ENCODE measurements around the gene GALNT2.

DNA sequence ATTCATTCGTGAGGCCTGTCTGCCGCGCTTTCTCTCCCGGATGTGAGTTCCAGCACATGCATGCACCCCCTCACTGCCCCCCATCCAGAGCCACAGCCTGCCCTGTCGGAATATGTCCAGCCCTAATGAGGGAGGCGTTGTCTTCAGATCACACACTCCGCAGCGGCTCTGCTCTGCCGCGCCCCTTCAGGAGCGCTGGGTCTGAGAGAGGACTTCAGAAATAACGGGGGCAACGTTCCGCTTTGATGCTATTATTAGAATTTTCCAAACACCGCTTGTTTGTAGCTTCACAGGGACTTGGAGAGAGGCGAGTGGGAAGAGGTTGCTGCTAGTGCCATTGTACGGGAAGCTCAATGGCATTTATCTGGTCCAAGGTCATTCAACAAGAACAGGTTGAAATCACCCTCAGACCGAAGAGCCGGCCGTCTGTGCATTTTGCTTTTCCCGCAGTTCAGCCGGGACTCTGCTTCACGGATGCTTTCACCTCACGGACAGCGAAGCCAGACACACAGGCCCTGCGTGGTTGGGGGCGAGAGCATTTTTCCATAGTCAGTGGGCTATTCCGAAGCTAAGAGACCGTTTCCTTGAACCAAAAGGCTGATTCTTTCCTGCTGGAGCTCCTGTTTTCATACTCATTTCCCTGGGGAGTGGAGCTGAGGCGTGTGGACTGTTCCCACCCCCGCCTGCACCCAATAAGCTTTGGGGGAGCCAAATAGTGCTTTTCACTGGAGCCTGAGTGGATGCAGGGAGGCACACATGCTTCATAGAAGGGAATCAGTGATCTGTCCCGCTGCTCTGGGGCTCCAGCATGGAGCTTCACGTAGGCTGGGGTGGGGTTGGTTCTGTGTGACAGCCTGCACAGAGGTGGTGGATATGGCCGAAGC, 69.7 kb downstream of the GALNT2 start:
- TF ChIP-seq ZFP30 (CRISPR knock-in tag; IDR thresholded peaks at IDR 0.05) (no peak), RARB (CRISPR knock-in tag; IDR thresholded peaks at IDR 0.05) (no peak)
- TF ChIP-seq, protein P1, sequence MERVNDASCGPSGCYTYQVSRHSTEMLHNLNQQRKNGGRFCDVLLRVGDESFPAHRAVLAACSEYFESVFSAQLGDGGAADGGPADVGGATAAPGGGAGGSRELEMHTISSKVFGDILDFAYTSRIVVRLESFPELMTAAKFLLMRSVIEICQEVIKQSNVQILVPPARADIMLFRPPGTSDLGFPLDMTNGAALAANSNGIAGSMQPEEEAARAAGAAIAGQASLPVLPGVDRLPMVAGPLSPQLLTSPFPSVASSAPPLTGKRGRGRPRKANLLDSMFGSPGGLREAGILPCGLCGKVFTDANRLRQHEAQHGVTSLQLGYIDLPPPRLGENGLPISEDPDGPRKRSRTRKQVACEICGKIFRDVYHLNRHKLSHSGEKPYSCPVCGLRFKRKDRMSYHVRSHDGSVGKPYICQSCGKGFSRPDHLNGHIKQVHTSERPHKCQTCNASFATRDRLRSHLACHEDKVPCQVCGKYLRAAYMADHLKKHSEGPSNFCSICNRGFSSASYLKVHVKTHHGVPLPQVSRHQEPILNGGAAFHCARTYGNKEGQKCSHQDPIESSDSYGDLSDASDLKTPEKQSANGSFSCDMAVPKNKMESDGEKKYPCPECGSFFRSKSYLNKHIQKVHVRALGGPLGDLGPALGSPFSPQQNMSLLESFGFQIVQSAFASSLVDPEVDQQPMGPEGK (CRISPR knock-in tag; IDR thresholded peaks at IDR 0.05; ENCODE audit: borderline replicate concordance), result no peak
- TF ChIP-seq, protein P2, sequence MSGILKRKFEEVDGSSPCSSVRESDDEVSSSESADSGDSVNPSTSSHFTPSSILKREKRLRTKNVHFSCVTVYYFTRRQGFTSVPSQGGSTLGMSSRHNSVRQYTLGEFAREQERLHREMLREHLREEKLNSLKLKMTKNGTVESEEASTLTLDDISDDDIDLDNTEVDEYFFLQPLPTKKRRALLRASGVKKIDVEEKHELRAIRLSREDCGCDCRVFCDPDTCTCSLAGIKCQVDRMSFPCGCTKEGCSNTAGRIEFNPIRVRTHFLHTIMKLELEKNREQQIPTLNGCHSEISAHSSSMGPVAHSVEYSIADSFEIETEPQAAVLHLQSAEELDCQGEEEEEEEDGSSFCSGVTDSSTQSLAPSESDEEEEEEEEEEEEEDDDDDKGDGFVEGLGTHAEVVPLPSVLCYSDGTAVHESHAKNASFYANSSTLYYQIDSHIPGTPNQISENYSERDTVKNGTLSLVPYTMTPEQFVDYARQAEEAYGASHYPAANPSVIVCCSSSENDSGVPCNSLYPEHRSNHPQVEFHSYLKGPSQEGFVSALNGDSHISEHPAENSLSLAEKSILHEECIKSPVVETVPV (CRISPR knock-in tag; IDR thresholded peaks at IDR 0.05), result no peak
